HG03196 (cell line): ENCODE measurements around the gene ST6GALNAC6.

ENCODE experiments used
- ATAC-seq: cut with Tn5 transposase; IDR thresholded peaks from one replicate; pipeline ENCODE4 v1.9.1; 2021; ENCODE audit not compliant: unreplicated experiment

ST6GALNAC6 gene

DNA sequence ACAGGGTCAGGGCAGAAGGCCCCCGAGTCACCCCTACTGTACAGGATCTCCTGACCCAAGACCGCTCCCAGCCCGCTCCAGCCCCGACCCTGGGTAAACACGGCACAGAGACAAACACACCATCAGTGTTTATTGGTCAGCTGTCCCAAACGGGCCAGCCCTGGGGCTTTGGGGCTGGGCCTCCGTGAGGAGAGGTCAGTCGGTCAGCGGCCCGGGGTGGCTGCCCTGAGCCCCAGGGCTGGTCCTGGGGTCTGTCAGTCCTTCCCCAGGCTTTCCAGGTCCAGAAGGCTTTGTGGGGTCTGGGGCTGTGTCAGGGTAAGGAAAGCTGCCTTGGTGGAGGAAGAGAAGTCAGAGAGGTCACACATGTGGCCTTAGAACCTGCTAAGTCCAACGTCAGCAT is 35.6 kb upstream of the ST6GALNAC6 start:
- no peak for ATAC-seq

DNA sequence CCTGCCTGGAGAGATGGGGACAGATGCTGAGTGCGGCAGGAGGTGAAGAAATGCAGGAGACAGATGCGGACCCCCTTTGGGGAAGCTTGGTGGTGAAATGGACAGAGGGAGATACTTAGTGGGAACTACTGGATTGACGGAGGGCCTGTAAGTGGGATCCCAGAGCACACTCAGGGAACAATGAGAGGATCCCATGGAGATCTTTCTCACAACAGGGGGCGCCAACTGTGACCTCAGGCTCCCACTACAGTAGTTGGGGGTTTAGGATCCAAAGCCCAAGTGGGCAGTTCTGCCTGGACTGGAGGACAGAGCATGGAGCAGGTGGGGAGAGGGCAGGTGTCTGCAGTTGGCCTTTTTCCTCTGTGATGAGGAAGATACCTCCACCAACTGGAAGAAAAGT is 34.8 kb upstream of the ST6GALNAC6 start:
- no peak for ATAC-seq

DNA sequence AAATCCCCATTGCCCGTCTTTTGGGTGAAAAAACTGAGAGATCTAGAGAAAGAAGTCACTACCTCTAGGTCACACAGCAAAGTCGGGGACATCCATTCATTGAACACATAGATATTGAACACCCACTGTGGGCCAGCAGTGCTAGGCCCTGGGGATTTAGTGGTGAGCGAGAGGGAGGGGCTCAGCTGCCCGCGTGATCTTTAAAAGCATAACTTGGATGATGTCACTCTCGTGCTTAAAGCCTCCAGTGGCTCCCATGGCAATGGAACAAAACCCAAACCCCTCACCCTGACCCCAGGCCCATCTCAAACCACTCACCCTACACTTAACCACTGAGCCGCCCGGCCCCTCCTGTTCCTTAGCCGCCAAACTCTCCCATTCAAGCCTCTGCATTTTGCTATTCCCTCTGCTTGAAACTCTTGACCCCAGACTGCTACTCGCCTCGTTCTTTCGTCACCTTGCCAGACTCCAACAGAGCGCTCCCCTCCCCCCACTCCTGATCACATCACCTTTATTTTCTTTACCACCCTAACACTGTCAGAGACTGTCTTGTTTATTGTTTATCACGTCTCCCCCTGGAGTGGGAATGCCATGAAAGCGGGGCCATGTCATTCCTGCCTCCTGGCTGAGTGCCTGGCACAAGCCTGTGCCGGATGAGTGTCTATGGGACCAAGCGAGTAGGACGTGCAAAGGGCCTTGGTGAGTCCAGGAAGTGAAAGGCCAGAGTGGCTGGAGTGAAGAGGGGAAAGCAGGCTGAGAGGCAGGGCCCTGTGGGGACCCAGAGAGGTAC is 31.9 kb upstream of the ST6GALNAC6 start:
- peak; percentile 22 for ATAC-seq

DNA sequence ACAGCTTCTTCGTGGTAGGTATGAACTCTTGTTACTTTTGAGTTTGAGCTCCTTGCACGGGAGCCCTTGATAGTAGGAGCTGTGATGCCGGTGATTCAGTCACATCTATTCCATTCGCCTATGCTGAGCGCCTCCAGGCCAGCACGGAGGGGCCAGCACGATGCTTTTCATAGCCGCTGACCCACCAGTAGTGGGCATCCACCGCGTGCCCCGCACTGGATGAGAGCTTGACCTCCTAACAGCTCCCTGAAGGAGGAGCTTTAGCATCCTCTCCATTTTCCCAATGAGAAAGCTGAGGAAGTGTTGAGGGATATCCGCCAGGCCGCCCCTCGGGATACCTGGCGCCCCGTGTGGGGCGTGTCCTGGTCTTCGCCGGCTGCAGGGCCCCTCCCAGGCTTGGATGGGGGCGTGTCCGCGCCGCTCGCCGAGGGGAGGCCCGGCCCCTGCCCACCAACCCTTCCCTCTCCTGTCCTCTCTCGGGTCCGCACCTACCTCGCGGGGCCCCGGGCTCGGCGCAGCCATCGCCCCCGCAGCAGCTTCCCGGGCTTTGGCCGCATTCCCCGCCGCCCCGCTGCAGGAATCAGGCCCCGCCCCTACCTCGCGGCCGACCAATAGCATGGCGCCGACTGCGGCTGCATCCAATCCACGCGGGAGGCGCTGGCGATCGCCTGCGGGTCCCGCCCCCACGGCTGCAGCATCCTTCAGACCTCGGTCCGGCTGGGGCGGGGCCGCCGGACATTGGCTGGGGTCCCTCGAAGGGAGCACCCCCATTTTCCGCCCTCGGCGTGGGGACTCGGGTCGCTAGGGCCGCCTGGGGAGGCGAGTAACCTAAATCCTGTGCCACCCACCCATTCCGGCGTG is 31.1 kb upstream of the ST6GALNAC6 start, which contains the start of gene PIP5KL1:
Gene PIP5KL1 (minus strand): TSS at position 547 of the 861 bp plus-strand sequence. CDS start 25 bp downstream, at position 522.
- peak; percentile 80 for ATAC-seq

DNA sequence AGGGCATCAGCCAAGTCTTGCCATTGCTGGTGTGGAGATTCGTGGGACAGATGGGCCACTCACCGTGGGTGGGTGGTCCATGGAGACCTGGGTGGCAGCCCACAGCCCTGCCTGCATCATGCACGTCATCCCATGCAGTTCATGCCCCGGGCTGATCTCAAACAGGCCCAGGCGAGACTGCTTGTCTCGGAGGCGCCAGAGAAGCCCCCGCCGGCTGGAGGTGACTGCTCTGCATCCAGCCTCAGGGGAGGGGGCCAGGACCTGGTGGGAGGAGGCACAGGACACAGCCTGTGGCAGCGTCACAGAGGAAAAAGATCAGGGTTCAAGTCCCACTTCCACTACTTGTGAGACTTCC is 30.2 kb upstream of the ST6GALNAC6 start:
- no peak for ATAC-seq

DNA sequence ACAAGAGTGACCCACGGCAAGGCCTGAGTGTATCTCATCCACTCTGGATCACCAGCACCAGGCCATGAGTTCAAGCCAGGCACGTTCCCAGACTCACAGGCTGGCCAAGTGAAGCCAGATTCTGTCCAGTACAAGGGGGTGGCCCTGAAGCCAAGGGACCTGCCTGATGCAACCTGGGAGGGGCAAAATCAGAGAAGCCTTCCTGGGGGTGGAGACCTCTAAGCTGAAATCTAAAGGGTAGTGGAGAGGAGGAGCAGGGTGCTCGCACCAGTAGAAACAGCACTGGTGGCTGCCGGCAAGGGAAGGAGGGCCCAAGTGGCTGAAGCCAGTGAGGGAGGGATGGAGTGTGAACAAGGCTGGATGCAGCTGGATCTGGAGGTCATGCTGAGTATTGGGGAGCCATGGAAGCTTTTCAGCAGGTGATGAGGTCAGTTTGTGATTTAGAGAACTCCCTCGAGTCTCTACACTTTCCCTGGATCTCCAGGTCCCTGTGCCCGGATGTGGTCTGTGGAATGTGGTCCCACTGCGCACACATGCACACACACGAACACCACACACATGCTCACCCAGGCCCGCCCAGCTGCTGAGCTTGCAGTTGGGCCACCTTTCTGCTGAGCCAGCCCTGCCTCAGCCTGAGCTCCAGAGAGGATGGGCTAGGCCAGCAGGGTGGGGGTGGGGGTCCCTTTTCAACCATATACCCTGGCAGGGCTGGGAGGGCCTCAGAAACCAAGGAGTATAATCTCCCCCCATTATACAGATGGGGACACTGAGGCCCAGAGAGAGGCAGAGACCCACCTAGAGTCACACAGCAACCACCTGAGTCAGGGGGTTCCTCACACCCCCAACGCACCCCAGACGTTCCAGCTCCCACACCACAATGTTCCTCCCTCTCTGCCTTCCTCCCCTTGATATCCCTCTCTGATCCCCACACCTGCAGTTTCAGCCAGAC is 29.5 kb upstream of the ST6GALNAC6 start:
- no peak for ATAC-seq

DNA sequence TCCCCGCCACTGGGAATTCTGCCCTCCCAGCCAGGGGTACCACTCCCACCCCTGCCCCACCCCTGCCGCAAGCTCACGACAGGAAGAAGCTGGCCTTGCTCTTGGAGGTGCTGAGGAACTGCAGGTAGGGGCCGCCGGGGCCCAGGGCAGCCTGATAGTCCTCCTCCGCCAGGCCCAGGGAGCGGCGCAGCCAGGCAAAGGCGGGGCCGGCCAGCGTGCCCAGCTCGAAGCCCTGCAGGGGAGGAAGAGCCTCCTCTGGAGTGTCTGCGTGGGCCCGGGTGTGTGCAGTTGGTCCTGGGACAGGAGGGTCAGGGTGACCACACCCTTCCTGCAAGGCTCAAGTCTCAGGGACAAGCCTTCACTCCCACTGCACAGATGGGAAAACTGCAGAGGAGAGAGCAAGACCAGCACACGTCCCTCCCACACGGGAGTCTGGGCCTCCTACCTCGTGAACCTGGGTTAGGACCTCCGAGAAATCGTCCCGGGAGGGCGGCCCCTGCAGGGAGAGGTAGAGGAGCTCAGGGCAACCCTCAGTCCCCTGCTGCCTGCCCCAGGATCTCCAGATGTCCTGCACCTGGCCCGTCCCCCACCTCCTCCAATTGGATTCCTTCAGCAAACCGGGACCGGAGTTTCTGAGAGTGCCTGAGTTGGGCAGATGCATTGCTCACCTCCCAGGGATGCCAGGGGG is 28.7 kb upstream of the ST6GALNAC6 start:
- no peak for ATAC-seq

DNA sequence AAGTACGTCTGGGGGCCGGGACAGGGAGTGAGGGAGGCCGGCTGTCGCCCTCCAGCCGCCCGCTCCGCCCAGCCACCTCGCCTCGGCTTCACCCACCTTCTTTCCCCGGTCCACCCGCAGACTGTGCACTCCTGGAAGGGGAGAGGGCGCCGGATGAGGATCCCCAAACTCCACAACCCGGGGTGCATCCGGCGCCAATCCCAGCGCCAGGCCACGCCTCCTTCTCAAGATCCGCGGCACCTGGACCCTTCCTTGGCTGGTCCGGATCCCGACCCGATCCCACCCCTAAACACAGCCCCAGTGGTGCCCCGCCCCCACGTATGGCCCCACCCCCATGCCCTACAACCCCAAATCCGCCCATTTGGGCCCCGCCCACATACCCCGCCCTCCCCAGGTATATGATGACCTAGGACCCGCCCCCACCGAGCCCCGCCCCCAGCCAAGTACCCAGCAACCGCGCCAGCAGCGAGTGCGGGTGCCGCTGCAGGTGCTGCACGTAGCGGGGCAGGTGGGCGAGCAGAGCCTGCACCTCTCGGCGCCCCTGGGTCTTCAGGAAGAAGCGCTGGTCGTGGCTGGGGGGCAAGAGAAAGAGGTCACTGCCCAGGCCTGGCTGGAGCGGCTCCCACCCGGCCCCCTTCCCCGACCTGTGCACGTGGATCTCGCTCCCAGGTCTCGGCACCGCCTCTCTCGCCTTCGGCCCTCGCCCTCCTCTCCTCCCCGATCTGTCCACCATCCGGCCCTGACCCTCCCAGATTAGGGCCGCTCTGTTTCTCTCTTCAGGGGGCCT is 28.0 kb upstream of the ST6GALNAC6 start:
- ATAC-seq: no peak

DNA sequence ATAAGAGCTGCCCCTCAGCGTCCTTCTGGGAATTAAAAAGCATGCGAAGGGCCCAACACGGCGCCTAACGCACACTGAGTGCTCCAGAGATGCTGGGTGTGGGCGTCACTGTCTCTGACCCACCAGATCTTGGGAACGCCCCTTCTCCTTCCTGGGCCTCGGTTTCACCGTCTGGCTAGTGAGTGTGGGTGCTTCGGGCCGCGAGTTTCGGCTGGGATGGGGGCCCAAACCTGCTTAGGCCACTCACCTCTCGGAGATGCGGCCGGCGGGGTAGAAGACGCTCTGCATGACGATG is 27.4 kb upstream of the ST6GALNAC6 start:
- no peak for ATAC-seq

DNA sequence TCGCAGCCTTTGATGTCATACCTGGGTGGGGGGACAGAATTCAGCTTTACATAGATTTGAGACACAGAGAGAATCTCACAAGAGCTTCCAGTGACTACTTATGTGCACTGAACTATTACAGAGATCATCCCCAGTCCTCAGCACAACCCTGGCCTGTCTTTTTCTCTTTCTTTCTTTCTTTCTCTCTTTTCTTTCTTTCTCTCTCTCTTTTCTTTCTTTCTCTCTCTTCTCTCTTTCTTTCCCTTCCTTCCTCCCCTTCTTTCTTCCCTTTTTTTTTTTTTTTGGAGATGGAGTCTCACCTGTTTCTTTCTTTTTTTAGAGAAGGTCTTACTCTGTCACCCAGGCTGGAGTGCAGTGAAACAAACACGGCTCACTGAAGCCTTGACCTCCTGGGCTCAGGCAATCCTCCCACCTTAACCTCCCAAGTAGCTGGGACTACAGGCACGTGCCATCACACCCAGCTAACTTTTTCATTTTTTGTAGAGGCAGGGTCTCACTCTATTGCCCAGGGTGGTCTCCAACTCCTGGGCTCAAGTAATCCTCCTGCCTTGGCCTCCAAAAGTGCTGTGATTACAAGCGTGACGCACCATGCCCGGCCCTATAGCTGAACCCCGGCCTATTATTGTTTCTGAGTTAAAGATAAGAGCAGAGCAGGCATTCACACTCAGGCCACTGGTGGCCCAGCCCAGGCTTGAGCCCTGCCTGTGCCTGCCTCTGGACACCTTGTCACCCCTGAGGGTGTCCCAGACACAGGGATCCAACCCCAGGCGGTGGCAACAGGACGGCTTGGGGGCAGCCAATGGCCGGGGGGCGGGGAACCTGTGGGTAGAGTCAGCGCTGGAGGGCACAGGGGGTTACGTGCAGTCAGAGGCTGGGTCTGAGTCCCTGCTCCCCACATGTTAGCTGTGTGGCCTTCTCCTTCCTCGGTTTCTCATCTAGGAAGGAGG is 26.8 kb upstream of the ST6GALNAC6 start:
- ATAC-seq: no peak

DNA sequence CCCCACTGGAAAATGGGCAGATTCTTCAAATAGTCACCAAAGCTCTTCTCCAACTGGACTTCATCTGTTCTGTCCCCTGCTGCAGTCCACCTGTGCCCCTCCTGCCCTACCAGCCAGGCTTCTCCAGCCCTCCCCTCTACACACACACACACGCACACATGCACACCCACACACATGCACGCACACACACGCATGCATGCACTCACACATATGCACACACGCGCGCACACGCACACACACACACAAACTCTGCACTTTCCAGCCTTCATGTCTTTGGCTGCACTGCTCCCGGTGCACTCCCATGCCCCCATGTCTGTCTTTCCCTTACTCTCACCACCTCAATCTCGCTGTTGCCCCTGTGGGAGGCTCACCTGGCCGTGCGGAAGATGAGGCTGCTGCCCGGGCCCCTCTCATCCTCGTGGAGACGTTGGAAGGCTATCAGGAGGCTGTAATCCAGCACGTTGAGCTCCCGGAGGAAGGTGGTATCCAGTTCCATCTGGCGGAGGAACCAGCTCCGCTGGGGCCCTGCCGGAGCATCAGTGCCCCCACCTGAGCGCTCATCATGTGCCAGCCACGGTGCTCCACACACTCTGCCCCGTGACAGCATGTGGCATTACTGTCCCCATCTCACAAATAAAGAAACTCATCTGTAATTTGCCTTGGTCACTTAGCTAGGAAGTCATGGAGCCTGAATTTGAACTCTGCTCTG is 25.5 kb upstream of the ST6GALNAC6 start:
- ATAC-seq: no peak

DNA sequence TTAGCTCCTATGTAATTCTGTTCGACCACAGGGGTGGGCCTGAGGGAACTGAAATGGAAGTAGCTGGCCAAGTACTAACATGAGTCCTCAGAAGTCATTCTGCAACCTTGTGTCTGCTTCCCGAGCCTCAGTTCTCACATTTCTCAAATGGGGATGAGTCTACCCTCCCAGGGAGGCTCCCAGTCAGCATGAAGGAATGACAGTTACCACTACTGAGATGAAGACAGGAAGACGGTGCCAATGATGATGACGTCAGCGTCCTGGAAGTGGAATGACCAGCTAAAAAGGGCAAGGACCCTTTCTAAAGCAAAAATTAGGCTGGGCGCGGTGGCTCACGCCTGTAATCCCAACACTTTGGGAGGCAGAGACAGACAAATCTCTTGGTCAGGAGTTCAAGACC is 24.4 kb upstream of the ST6GALNAC6 start:
- ATAC-seq: no peak

DNA sequence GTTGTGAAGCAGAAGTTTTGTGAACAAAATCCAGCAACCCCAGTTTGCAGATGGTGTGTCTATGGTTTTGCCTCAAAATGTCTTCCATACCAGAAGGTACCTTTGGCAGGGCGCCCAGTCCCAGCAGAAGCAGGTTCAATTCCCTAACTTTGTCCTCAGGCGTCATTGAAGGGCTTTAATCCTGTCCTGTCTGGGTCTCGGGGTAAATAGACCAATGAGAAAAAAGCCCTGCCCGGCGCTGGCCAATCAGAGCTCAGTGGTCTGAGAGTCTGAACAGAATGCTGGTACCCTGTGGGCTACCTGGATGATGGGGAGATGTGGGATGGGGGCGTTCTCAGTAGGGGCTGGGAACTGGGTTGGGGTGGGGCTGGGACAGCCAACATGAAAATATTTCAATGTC is 23.6 kb upstream of the ST6GALNAC6 start:
- no peak for ATAC-seq

DNA sequence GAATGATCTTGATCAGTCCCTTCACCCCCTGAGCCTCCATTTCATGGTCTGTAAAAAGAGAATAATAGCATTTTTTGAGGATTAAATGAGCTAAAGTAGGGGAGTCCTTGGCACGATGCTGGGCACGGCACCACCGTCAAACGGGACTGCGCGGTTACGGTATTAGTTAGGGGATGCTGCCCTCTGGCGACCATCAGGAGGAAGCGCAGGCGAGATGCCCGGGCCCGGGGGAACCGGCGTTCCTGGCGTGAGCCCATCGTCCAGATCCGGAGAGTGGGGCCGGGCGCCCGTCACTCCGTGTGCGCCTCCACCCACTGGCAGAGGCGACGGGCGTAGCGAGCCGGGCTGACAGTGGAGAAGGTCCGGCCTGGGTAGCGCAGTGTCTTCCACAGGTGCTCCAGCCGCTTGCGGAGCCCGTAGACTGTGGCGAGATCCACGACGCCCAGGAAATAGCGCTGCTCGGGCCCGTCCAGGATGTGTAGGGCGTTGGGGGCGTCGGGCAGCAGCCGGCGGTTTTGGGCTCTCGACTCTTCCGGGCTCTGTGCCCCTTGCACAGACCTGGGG is 22.2 kb upstream of the ST6GALNAC6 start:
- no peak for ATAC-seq

DNA sequence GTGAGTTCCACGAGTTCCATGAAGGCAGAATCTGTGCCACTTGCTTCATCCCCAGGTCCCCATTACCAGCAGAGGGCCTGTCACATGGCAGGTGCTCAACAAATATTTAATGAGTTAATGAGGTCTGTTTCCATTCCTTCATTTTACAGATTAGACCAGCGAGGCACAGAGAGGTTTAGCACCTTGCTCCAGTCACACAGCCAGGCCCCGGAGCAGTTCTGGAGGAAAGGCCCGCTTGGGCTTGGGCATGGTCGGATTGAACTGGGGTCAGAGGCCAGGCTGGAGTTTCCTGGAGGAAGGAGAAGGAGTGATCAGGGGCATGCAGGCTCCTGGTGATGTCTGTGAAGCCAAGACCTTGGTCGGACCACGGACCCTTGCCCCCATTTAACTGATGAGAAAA is 21.4 kb upstream of the ST6GALNAC6 start:
- ATAC-seq: no peak

DNA sequence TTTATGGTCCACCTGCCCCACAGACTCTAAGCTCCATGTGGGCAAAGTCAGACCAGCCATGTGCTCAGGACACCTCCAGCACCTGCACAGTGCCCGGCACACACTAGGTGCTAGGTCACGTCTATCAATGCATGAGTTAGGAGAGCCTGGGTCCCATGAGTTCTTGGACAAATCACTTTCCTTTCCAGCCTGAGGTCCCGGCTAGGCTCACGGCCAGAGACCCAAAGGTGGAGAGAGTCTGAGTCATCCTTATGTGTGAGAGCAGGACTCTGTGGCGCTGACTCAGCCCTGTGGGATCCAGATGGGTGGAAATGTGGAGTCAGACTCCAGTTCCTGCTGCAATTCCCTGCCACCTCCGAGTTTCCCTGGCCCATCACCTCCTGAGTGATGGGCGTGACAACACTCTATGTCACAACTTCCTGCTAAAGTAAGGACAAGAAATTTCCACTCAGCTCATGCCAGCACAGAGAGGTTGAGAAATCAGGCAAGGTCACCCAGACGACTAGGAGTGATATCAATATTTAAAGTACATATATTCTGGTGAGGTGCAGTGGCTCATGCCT is 19.9 kb upstream of the ST6GALNAC6 start:
- ATAC-seq: no peak
